Neural progenitor cell (in vitro differentiated cells): ENCODE measurements around the gene PADI4. TPM values are rescaled to one million over a fixed set of nuclear protein-coding genes. Genes with fewer than 3 reads are reported as not detected.
"Not testable (repeated sequence)": the region's sequence is repeated elsewhere in the genome, so short reads cannot be mapped to it uniquely, and the experiment has no call there.

Experiments
- DNase-seq: peaks from one replicate; pipeline ENCODE4 v3.0.0-alpha.2; 2016; ENCODE audit warnings: low spot score
- H2AFZ ChIP-seq: fragments of 200-600 bp; sonication (generic); replicated peaks from 2 replicates; pipeline ENCODE4 v1.6.1; 2016; ENCODE audit warnings: antibody characterized with exemption
- H3F3A ChIP-seq: fragments of 200-600 bp; sonication (generic); 2 replicates; pipeline ENCODE4 v1.6.1; 2016; ENCODE audit warnings: antibody characterized with exemption, low read depth
- H3K27ac ChIP-seq: fragments of 200-600 bp; sonication (generic); 2 replicates; pipeline ENCODE4 v1.5.1; 2016; ENCODE audit warnings: mild to moderate bottlenecking
- H3K27me3 ChIP-seq: fragments of 200-600 bp; sonication (generic); 2 replicates; pipeline ENCODE4 v1.6.1; 2016; ENCODE audit warnings: mild to moderate bottlenecking, moderate library complexity
- H3K36me3 ChIP-seq: fragments of 200-600 bp; sonication (generic); 2 replicates; pipeline ENCODE4 v1.5.1; 2016
- H3K4me1 ChIP-seq: fragments of 200-600 bp; sonication (generic); 2 replicates; pipeline ENCODE4 v1.6.1; 2016; ENCODE audit warnings: mixed run types
- H3K4me2 ChIP-seq: fragments of 200-600 bp; sonication (generic); 2 replicates; pipeline ENCODE4 v1.6.1; 2016
- H3K4me3 ChIP-seq: fragments of 200-600 bp; sonication (generic); 2 replicates; pipeline ENCODE4 v1.5.1; 2016
- H3K79me2 ChIP-seq: fragments of 200-600 bp; sonication (generic); 2 replicates; pipeline ENCODE4 v1.6.1; 2016; ENCODE audit warnings: low read depth
- H3K9ac ChIP-seq: fragments of 200-600 bp; sonication (generic); 2 replicates; pipeline ENCODE4 v1.6.1; 2016
- H3K9me3 ChIP-seq: fragments of 200-600 bp; sonication (generic); 2 replicates; pipeline ENCODE4 v1.5.1; 2016; ENCODE audit warnings: low read depth
- H4K20me1 ChIP-seq: fragments of 200-600 bp; sonication (generic); 2 replicates; pipeline ENCODE4 v1.6.1; 2016; ENCODE audit warnings: low read depth
- H3K27ac Mint-ChIP-seq: 3 replicates; pipeline ENCODE4 v1.8.0; 2021; ENCODE audit warnings: mixed read lengths
- H3K27me3 Mint-ChIP-seq: 2 replicates; pipeline ENCODE4 v1.8.0; 2022; ENCODE audit warnings: low read depth, mild to moderate bottlenecking, inconsistent platforms, moderate library complexity, mixed read lengths; ENCODE audit not compliant: insufficient read depth
- H3K36me3 Mint-ChIP-seq: 3 replicates; pipeline ENCODE4 v1.8.0; 2021; ENCODE audit warnings: mixed read lengths
- H3K4me1 Mint-ChIP-seq: 3 replicates; pipeline ENCODE4 v1.8.0; 2021; ENCODE audit warnings: mixed read lengths
- H3K4me3 Mint-ChIP-seq: 3 replicates; pipeline ENCODE4 v1.8.0; 2021; ENCODE audit warnings: mild to moderate bottlenecking, moderate library complexity, mixed read lengths
- H3K9me3 Mint-ChIP-seq: 3 replicates; pipeline ENCODE4 v1.8.0; 2020; ENCODE audit warnings: mixed read lengths
- CTCF ChIP-seq: fragments of 200-600 bp; sonication (generic); IDR thresholded peaks from 2 replicates; pipeline ENCODE4 v1.5.1; 2017; ENCODE audit warnings: antibody characterized with exemption, mild to moderate bottlenecking
- EZH2 ChIP-seq: fragments of 200-600 bp; sonication (generic); IDR thresholded peaks from 2 replicates; pipeline ENCODE4 v1.6.1; 2017; ENCODE audit warnings: antibody characterized with exemption, mild to moderate bottlenecking, moderate library complexity
- EZH2phosphoT487 ChIP-seq: fragments of 200-600 bp; sonication (generic); IDR thresholded peaks from 2 replicates; pipeline ENCODE4 v1.6.1; 2017; ENCODE audit warnings: antibody characterized with exemption
- total RNA-seq: library from RNA; depleted of rRNA; stranded (reverse); fragments of >200 nt; gene quantifications from 2 replicates; pipeline ENCODE4 v1.2.3, GENCODE V29; 2015; ENCODE audit warnings: low replicate concordance

Gene PADI4
- total RNA-seq, 1 donor from 2014 or later = not detected

- H3K79me2 ChIP-seq = no peaks in the 10 kb centered on the region
- H3K4me2 ChIP-seq = no peak overlapping the region
- H3K36me3 ChIP-seq = no peaks in the 10 kb centered on the region
- TF ChIP-seq CTCF (no peak), EZH2phosphoT487 (no peak), EZH2 (no peak)
- no peaks in the 10 kb centered on the region for H3K27me3 ChIP-seq
- Mint-ChIP-seq H3K36me3 (no peaks in the 10 kb centered on the region), H3K4me3 (no peak overlapping the region), H3K4me1 (peaks cover 10% of the 10 kb centered on the region), H3K27me3 (peaks cover 19% of the 10 kb centered on the region), H3K9me3 (peaks cover 4% of the 10 kb centered on the region), H3K27ac (no peak overlapping the region)
- no peak overlapping the region for H2AFZ ChIP-seq
- H3K4me1 ChIP-seq = no peaks in the 10 kb centered on the region
- DNase-seq = no peak
- no peak overlapping the region for H3K9ac ChIP-seq
- H3K9me3 ChIP-seq = no peaks in the 10 kb centered on the region
- H3K27ac ChIP-seq = no peak overlapping the region
- H3K4me3 ChIP-seq = no peak overlapping the region
- H3F3A ChIP-seq = no peaks in the 10 kb centered on the region
- no peaks in the 10 kb centered on the region for H4K20me1 ChIP-seq
Measured at GRCh38 chr1:17316704-17317103, 8.7 kb downstream of the PADI4 start.

GRCh38 chr1:17318262-17318661, 10.3 kb downstream of the PADI4 start:
- no peak overlapping the region for H3K4me2 ChIP-seq
- DNase-seq = no peak
- H2AFZ ChIP-seq = no peak overlapping the region
- no peaks in the 10 kb centered on the region for H3F3A ChIP-seq
- H3K27ac ChIP-seq = no peak overlapping the region
- no peaks in the 10 kb centered on the region for H4K20me1 ChIP-seq
- H3K27me3 ChIP-seq = no peaks in the 10 kb centered on the region
- H3K27ac Mint-ChIP-seq = no peak overlapping the region
- H3K4me1 ChIP-seq = no peaks in the 10 kb centered on the region
- H3K4me3 ChIP-seq = no peak overlapping the region
- no peak overlapping the region for H3K4me3 Mint-ChIP-seq
- H3K9ac ChIP-seq = no peak overlapping the region
- no peak for TF ChIP-seq EZH2phosphoT487
- no peaks in the 10 kb centered on the region for H3K9me3 ChIP-seq
- no peaks in the 10 kb centered on the region for H3K36me3 Mint-ChIP-seq
- peaks cover 10% of the 10 kb centered on the region for H3K4me1 Mint-ChIP-seq
- peaks cover 20% of the 10 kb centered on the region for H3K27me3 Mint-ChIP-seq
- H3K79me2 ChIP-seq = no peaks in the 10 kb centered on the region
- no peaks in the 10 kb centered on the region for H3K36me3 ChIP-seq
- H3K9me3 Mint-ChIP-seq = peaks cover 4% of the 10 kb centered on the region

DNA sequence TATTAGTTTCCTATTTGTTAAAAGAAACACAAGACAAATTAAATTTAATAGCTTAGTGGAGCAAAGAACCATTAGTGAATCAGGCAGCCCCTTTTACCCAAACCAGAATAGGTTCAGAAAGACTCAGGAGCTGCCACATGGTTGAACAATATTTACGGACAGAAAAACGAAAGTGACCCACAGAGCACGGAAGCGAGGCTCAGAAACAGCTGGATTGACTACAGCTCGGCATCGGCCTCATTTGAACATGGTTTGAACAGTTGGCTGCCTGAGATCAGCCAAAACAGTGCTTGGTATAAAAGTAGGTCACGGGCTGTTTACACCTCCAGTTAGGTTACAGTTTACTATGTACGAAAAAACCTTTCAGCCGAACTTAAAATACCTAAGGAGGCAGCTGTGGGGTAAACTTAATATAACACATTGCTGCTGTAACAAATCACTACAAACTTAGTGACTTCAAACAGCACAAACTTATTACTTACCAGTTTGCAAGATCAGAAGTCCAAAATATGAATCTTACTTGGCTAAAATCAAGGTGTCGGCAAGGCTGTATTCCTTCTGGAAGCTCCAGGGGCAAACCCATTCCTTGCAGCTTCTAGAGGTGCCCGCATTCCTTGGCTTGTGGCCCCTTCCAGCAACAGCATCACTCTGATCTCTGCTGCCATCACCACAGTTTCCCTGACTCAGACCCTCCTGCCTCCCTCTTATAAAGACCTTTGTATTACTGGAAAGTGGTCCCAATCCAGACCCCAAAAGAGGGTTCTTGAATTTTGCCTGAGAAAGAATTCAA, 11.8 kb downstream of the PADI4 start:
- Histone ChIP-seq H3K4me2 (no peak overlapping the region), H3F3A (no peaks in the 10 kb centered on the region), H4K20me1 (no peaks in the 10 kb centered on the region), H3K27ac (no peak overlapping the region), H3K9me3 (no peaks in the 10 kb centered on the region), H3K27me3 (no peaks in the 10 kb centered on the region), H3K4me3 (no peak overlapping the region), H3K79me2 (no peaks in the 10 kb centered on the region), H3K36me3 (no peaks in the 10 kb centered on the region), H3K4me1 (no peaks in the 10 kb centered on the region), H2AFZ (no peak overlapping the region), H3K9ac (no peak overlapping the region)
- H3K9me3 Mint-ChIP-seq = peaks cover 4% of the 10 kb centered on the region
- no peak for TF ChIP-seq EZH2phosphoT487
- TF ChIP-seq CTCF = no peak
- no peak for TF ChIP-seq EZH2
- H3K27me3 Mint-ChIP-seq = peaks cover 15% of the 10 kb centered on the region
- no peak overlapping the region for H3K27ac Mint-ChIP-seq
- no peak for DNase-seq
- peaks cover 10% of the 10 kb centered on the region for H3K4me1 Mint-ChIP-seq
- H3K36me3 Mint-ChIP-seq = no peaks in the 10 kb centered on the region
- H3K4me3 Mint-ChIP-seq = no peak overlapping the region

- H3K27me3 ChIP-seq, H3K36me3 ChIP-seq, H3F3A ChIP-seq, H3K9ac ChIP-seq, H3K79me2 ChIP-seq, H4K20me1 ChIP-seq, H2AFZ ChIP-seq, H3K27ac Mint-ChIP-seq, H3K36me3 Mint-ChIP-seq, H3K4me3 ChIP-seq, H3K27ac ChIP-seq, H3K9me3 ChIP-seq, H3K4me1 ChIP-seq, DNase-seq, H3K4me2 ChIP-seq, H3K4me1 Mint-ChIP-seq, H3K4me3 Mint-ChIP-seq, H3K9me3 Mint-ChIP-seq: not testable (repeated sequence)
- peaks cover 12% of the 10 kb centered on the region for H3K27me3 Mint-ChIP-seq
Measured at GRCh38 chr1:17321857-17322390, 13.9 kb downstream of the PADI4 start.
